SK-N-SH treated with all-trans-retinoic acid at 6 μM for 48 hours (cell line): Measurements from ENCODE around the gene S100A6.
"Not testable (repeated sequence)": the region's sequence is repeated elsewhere in the genome, so short reads cannot be mapped to it uniquely, and the experiment has no call there.

ENCODE experiments used
- ATAC-seq: fragments of 200-7000 bp; cut with Tn5 transposase; 3 replicates; pipeline ENCODE4 v1.9.1; 2020; ENCODE audit warnings: mild to moderate bottlenecking, moderate library complexity
- ARNTL ChIP-seq: fragments of 450-650 bp; formaldehyde crosslinking; IDR thresholded peaks from 2 replicates; pipeline ENCODE4 v1.5.0; 2020; ENCODE audit warnings: low read depth, mild to moderate bottlenecking, moderate library complexity, borderline replicate concordance
- BACH2 ChIP-seq: fragments of 250-450 bp; sonication (Bioruptor Pico); IDR thresholded peaks from 2 replicates; pipeline ENCODE4 v1.9.0; 2021; ENCODE audit warnings: mild to moderate bottlenecking, borderline replicate concordance
- CSDC2 ChIP-seq: fragments of 250-450 bp; sonication (Bioruptor Pico); IDR thresholded peaks from 2 replicates; pipeline ENCODE4 v1.5.0; 2020; ENCODE audit warnings: mild to moderate bottlenecking, moderate library complexity
- CSRNP3 ChIP-seq: fragments of 250-450 bp; sonication (Bioruptor Pico); IDR thresholded peaks from 2 replicates; pipeline ENCODE4 v1.5.1; 2021; ENCODE audit warnings: mild to moderate bottlenecking, moderate library complexity
- GLIS3 ChIP-seq: fragments of 250-450 bp; sonication (Bioruptor Pico); IDR thresholded peaks from 2 replicates; pipeline ENCODE4 v1.5.0; 2020; ENCODE audit warnings: mild to moderate bottlenecking, moderate library complexity
- OSR1 ChIP-seq: fragments of 250-450 bp; sonication (Bioruptor Pico); IDR thresholded peaks from 2 replicates; pipeline ENCODE4 v1.8.0; 2022; ENCODE audit warnings: moderate library complexity, mild to moderate bottlenecking, inconsistent platforms
- PATZ1 ChIP-seq: fragments of 250-450 bp; sonication (Bioruptor Pico); IDR thresholded peaks from 2 replicates; pipeline ENCODE4 v1.8.0; 2020; ENCODE audit warnings: mild to moderate bottlenecking, moderate library complexity, borderline replicate concordance
- POU6F1 ChIP-seq: fragments of 250-450 bp; sonication (Bioruptor Pico); IDR thresholded peaks from 2 replicates; pipeline ENCODE4 v1.8.0; 2021; ENCODE audit warnings: low read depth, mild to moderate bottlenecking, moderate library complexity, borderline replicate concordance
- PPARA ChIP-seq: fragments of 250-450 bp; sonication (Bioruptor Pico); IDR thresholded peaks from 2 replicates; pipeline ENCODE4 v1.5.0; 2020; ENCODE audit warnings: mild to moderate bottlenecking, borderline replicate concordance
- RARB ChIP-seq: fragments of 250-450 bp; sonication (Bioruptor Pico); IDR thresholded peaks from 2 replicates; pipeline ENCODE4 v1.8.0; 2021; ENCODE audit warnings: mild to moderate bottlenecking, moderate library complexity
- SNAI2 ChIP-seq: fragments of 250-450 bp; sonication (Bioruptor Pico); IDR thresholded peaks from 2 replicates; pipeline ENCODE4 v1.5.0; 2020; ENCODE audit warnings: mild to moderate bottlenecking, moderate library complexity
- TCF4 ChIP-seq: fragments of 250-450 bp; sonication (Bioruptor Pico); IDR thresholded peaks from 2 replicates; pipeline ENCODE4 v1.8.0; 2021; ENCODE audit warnings: mild to moderate bottlenecking, moderate library complexity, borderline replicate concordance
- ZC3H10 ChIP-seq: fragments of 250-450 bp; sonication (Bioruptor Pico); IDR thresholded peaks from 2 replicates; pipeline ENCODE4 v1.5.1; 2021; ENCODE audit warnings: mild to moderate bottlenecking, moderate library complexity
- ZFP3 ChIP-seq: fragments of 250-450 bp; sonication (Bioruptor Pico); IDR thresholded peaks from 2 replicates; pipeline ENCODE4 v1.5.0; 2020; ENCODE audit warnings: mild to moderate bottlenecking, moderate library complexity
- ZFP30 ChIP-seq: fragments of 450-650 bp; formaldehyde crosslinking; IDR thresholded peaks from 2 replicates; pipeline ENCODE4 v1.5.0; 2022; ENCODE audit warnings: mild to moderate bottlenecking, moderate library complexity
- ZNF70 ChIP-seq: fragments of 450-650 bp; formaldehyde crosslinking; IDR thresholded peaks from 2 replicates; pipeline ENCODE4 v1.5.0; 2020; ENCODE audit warnings: mild to moderate bottlenecking, moderate library complexity
- ZNF8 ChIP-seq: fragments of 450-650 bp; formaldehyde crosslinking; IDR thresholded peaks from 2 replicates; pipeline ENCODE4 v1.5.0; 2020; ENCODE audit warnings: mild to moderate bottlenecking, moderate library complexity
- TF ChIP-seq, protein P1 (sequence below): fragments of 250-450 bp; sonication (Bioruptor Pico); IDR thresholded peaks from 2 replicates; pipeline ENCODE4 v1.5.0; 2020; ENCODE audit warnings: mild to moderate bottlenecking, moderate library complexity
- TF ChIP-seq, protein P2 (sequence below): fragments of 250-450 bp; sonication (Bioruptor Pico); IDR thresholded peaks from 2 replicates; pipeline ENCODE4 v1.5.1; 2020; ENCODE audit warnings: low read depth, mild to moderate bottlenecking, moderate library complexity

Gene S100A6

DNA sequence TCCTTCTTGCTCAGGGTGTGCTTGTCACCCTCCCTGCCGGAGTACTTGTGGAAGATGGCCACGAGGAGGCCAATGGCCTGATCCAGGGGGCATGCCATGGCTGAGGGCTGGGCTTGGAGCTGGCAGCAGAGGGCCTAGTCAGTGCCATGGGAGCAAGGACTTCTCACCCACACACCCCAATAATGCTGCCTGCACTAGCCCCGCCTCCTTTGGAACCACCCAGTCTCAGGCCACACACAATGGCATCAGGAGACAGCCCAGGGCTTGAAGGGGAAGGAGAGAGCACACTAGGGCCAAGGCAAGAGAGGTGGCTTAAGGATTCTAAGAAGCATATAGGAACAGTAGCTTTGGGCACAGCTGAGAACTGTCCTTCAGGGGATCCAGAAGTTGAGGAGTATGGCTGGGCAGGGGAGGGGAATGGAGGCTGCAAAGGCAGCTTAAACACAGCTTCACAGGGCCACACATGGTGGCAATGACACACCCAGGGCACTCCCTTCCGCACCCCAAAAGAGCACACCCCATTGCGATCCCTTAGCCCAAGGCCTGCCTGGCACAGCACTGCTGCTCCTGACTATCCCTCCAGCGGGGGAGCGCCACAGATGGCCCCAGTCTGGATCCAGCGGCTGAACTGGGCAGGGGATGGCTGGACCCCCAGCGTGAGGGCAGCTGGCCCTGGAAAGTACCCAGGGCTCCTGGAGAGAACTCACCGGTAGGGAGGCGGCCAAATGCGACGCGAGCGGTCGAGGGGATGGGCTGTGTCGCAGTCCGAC is at the start of gene S100A6:
Gene S100A6, minus strand, starts transcription at position 750 of the 770 bp plus-strand sequence. Its CDS starts 652 bp downstream, at position 98.
- ATAC-seq, result peak; percentile 52
- TF ChIP-seq PPARA (CRISPR knock-in tag), result no peak
- TF ChIP-seq ZNF8 (CRISPR knock-in tag), result no peak
- TF ChIP-seq TCF4, result no peak
- no peak for TF ChIP-seq ZFP30 (CRISPR knock-in tag)

- TF ChIP-seq ZNF70 (no peak), TCF4 (no peak), ARNTL (CRISPR knock-in tag) (no peak), POU6F1 (CRISPR knock-in tag) (no peak), ZNF8 (CRISPR knock-in tag) (no peak), PPARA (CRISPR knock-in tag) (no peak), ZFP30 (CRISPR knock-in tag) (no peak), ZFP3 (CRISPR knock-in tag) (no peak), SNAI2 (CRISPR knock-in tag) (no peak)
- TF ChIP-seq, protein P1, sequence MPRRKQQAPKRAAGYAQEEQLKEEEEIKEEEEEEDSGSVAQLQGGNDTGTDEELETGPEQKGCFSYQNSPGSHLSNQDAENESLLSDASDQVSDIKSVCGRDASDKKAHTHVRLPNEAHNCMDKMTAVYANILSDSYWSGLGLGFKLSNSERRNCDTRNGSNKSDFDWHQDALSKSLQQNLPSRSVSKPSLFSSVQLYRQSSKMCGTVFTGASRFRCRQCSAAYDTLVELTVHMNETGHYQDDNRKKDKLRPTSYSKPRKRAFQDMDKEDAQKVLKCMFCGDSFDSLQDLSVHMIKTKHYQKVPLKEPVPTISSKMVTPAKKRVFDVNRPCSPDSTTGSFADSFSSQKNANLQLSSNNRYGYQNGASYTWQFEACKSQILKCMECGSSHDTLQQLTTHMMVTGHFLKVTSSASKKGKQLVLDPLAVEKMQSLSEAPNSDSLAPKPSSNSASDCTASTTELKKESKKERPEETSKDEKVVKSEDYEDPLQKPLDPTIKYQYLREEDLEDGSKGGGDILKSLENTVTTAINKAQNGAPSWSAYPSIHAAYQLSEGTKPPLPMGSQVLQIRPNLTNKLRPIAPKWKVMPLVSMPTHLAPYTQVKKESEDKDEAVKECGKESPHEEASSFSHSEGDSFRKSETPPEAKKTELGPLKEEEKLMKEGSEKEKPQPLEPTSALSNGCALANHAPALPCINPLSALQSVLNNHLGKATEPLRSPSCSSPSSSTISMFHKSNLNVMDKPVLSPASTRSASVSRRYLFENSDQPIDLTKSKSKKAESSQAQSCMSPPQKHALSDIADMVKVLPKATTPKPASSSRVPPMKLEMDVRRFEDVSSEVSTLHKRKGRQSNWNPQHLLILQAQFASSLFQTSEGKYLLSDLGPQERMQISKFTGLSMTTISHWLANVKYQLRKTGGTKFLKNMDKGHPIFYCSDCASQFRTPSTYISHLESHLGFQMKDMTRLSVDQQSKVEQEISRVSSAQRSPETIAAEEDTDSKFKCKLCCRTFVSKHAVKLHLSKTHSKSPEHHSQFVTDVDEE (CRISPR knock-in tag), result no peak
- TF ChIP-seq, protein P2, sequence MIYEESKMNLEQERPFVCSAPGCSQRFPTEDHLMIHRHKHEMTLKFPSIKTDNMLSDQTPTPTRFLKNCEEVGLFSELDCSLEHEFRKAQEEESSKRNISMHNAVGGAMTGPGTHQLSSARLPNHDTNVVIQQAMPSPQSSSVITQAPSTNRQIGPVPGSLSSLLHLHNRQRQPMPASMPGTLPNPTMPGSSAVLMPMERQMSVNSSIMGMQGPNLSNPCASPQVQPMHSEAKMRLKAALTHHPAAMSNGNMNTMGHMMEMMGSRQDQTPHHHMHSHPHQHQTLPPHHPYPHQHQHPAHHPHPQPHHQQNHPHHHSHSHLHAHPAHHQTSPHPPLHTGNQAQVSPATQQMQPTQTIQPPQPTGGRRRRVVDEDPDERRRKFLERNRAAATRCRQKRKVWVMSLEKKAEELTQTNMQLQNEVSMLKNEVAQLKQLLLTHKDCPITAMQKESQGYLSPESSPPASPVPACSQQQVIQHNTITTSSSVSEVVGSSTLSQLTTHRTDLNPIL (CRISPR knock-in tag), result no peak
- no peak for ATAC-seq
Measured at GRCh38 chr1:153585006-153585405, 49.2 kb upstream of the S100A6 start.

DNA sequence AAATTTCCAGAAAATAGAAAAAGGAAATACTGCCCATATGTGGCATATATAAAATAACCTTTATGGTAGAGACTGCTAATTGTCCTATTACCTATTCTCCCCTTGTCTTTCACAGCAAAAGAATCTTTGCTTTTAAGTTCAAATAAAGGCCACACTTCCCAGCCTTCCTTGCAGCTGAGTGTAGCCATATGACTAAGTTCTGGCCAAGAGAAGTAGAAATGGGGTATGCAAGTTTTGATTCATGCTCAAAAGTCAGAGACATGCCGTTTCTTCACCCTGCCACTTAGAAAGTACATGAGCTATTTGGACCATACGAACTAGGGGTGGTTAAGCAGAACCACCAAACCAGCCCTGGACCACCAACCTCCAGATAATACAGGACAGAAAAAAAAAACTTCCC is 48.2 kb upstream of the S100A6 start:
- no peak; the same call in 2 of the 3 replicates for ATAC-seq
- TF ChIP-seq ARNTL (CRISPR knock-in tag), result no peak
- TF ChIP-seq, protein P2 (CRISPR knock-in tag), result no peak
- no peak for TF ChIP-seq PATZ1 (CRISPR knock-in tag)
- no peak for TF ChIP-seq OSR1 (CRISPR knock-in tag)
- TF ChIP-seq GLIS3 (CRISPR knock-in tag), result no peak
- no peak for TF ChIP-seq ZC3H10 (CRISPR knock-in tag)
- TF ChIP-seq SNAI2 (CRISPR knock-in tag), result no peak
- no peak for TF ChIP-seq RARB (CRISPR knock-in tag)
- no peak for TF ChIP-seq CSRNP3 (CRISPR knock-in tag)
- TF ChIP-seq BACH2 (CRISPR knock-in tag), result no peak
- TF ChIP-seq ZFP30 (CRISPR knock-in tag), result no peak
- TF ChIP-seq CSDC2, result no peak

GRCh38 chr1:153583514-153583913 is 47.7 kb upstream of the S100A6 start:
- ATAC-seq, result not testable (repeated sequence)

- ATAC-seq, result not testable (repeated sequence)
Measured at GRCh38 chr1:153582836-153583235, 47.0 kb upstream of the S100A6 start.
